Measurements from ENCODE around the gene ACOX3. TPM values are rescaled to one million over a fixed set of nuclear protein-coding genes. Genes with fewer than 3 reads are reported as not detected.

The ACOX3 gene
- total and polyA plus RNA-seq, 2 of the 8 experiments (the other 6 are each of a cell fraction or from before 2014, with no cell fraction given): 2.5 to 9.9 TPM

DNA sequence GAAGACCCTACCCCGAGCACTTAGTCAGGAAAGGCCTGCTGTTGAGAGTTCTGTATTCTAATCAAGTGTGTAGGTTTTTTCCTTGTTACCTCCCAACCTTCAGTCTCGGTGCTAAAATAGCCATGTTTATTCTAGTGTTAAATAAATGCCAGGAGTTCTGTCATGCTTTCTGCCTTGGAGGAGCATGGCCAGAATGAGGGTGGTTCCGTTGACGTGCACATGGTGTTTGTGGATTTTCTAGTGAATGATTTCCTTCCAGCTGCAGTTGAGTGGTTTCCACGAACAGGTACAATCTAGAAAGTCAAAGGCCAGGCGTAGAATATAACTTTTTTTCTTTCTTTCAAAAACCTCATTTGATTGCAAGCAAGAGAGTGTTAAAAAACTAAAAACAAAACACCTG is 21.1 kb upstream of the ACOX3 start (continued):
- no peak for TF ChIP-seq SP2 (IDR thresholded peaks at IDR 0.05; ENCODE audit: low read length)
- no peak for TF ChIP-seq CTBP2 (IDR thresholded peaks at IDR 0.05; ENCODE audit: borderline replicate concordance, insufficient read depth, insufficient read length, low read length)
